B cell (primary cell): ENCODE measurements around the gene FHIT. TPM values are rescaled to one million over a fixed set of nuclear protein-coding genes. Genes with fewer than 3 reads are reported as not detected.
A peak's percentile ranks its signal among the peaks of the same experiment; 100 is the strongest.

Experiments used
- ATAC-seq: fragments of 200-7000 bp; cut with Tn5 transposase; one replicate; pipeline ENCODE4 v1.10.0; 2021; ENCODE audit warnings: low read depth, mild to moderate bottlenecking, moderate number of reproducible peaks, moderate library complexity
- CTCF ChIA-PET: fragments of 350-600 bp; sonication (Branson Sonifier 250); formaldehyde crosslinking; loops from one replicate; lab custom pipeline; 2021; ENCODE audit warnings: antibody characterized with exemption, inconsistent platforms; lab: Charles Lee
- POLR2A ChIA-PET: fragments of 350-600 bp; sonication (Branson Sonifier 250); formaldehyde crosslinking; loops from one replicate; lab custom pipeline; 2021; ENCODE audit warnings: antibody characterized with exemption; lab: Charles Lee
- DNase-seq: peaks from one replicate; pipeline ENCODE4 v3.0.0; 2013
- H2AFZ ChIP-seq: 2 replicates; pipeline ENCODE4 v1.6.1; 2012; ENCODE audit warnings: mild to moderate bottlenecking, low read depth, low read length; ENCODE audit not compliant: insufficient read depth, poor library complexity, severe bottlenecking
- H3K27ac ChIP-seq, 2 donors: 1 replicate in 1 of 2; 2 replicates in 1 of 2; pipeline ENCODE4 v1.5.1; 2012 to 2013; ENCODE audit warnings: low read length in 2 of 2, mild to moderate bottlenecking in 2 of 2, moderate library complexity in 1 of 2
- H3K27me3 ChIP-seq, 4 experiments: fragments of 200-600 bp in 1 of 4; sonication (generic) in 1 of 4; replicated peaks in 1 of 4; 1 replicate in 2 of 4; 2 replicates in 2 of 4; pipeline versions ENCODE4 v1.6.1 to v1.7.0; 2013 to 2016; ENCODE audit warnings: low read length in 3 of 4, mild to moderate bottlenecking in 2 of 4, mixed read lengths in 1 of 4, moderate library complexity in 1 of 4; ENCODE audit not compliant: insufficient read depth in 4 of 4, control insufficient read depth in 3 of 4; ENCODE audit errors: control extremely low read depth in 1 of 4
- H3K36me3 ChIP-seq, 2 experiments: replicated peaks in 1 of 2; 1 replicate in 1 of 2; 2 replicates in 1 of 2; pipeline versions ENCODE4 v1.6.1 to v1.7.1; 2013; ENCODE audit warnings: low read length in 1 of 2; ENCODE audit not compliant: insufficient read depth in 2 of 2, control insufficient read depth in 1 of 2; ENCODE audit errors: control extremely low read depth in 1 of 2, extremely low read depth in 1 of 2
- H3K4me1 ChIP-seq, 2 donors: fragments of 200-600 bp in 1 of 2; sonication (generic) in 1 of 2; 1 replicate in 1 of 2; 2 replicates in 1 of 2; pipeline versions ENCODE4 v1.5.1 to v1.6.1; 2013 to 2017; ENCODE audit warnings: low read length in 2 of 2; ENCODE audit not compliant: control insufficient read depth in 2 of 2, insufficient read depth in 2 of 2
- H3K4me2 ChIP-seq: replicated peaks from 2 replicates; pipeline ENCODE3; 2012; ENCODE audit warnings: mild to moderate bottlenecking, low read depth, low read length; ENCODE audit not compliant: poor library complexity, severe bottlenecking
- H3K4me3 ChIP-seq, 5 experiments: fragments of 200-600 bp in 1 of 5; sonication (generic) in 1 of 5; 1 replicate in 3 of 5; 2 replicates in 2 of 5; pipeline versions ENCODE4 v1.5.1 to v1.7.0; 2011 to 2016; ENCODE audit warnings: low read length in 4 of 5, mild to moderate bottlenecking in 4 of 5, low read depth in 2 of 5, control low read depth in 1 of 5, moderate library complexity in 1 of 5; ENCODE audit not compliant: insufficient read depth in 1 of 5; ENCODE audit errors: control extremely low read depth in 1 of 5, extremely low read depth in 1 of 5
- H3K79me2 ChIP-seq: fragments of 200-600 bp; sonication (generic); one replicate; pipeline ENCODE4 v1.6.0; 2016; ENCODE audit warnings: low read length; ENCODE audit not compliant: control insufficient read depth, insufficient read depth
- H3K9ac ChIP-seq: fragments of 200-600 bp; sonication (generic); 2 replicates; pipeline ENCODE4 v1.6.1; 2017; ENCODE audit warnings: mild to moderate bottlenecking, low read length, moderate library complexity
- H3K9me3 ChIP-seq, 3 donors: one replicate each; pipeline versions ENCODE4 v1.6.1 to v1.7.1; 2013; ENCODE audit warnings: low read length in 2 of 3; ENCODE audit not compliant: control insufficient read depth in 2 of 3, insufficient read depth in 1 of 3; ENCODE audit errors: control extremely low read depth in 1 of 3
- H4K20me1 ChIP-seq: 2 replicates; pipeline ENCODE4 v1.6.0; 2012; ENCODE audit warnings: mild to moderate bottlenecking, low read length; ENCODE audit not compliant: insufficient read depth, control insufficient read depth, poor library complexity, severe bottlenecking
- H3K27ac Mint-ChIP-seq: one replicate; pipeline ENCODE4 v1.8.0; 2021; ENCODE audit warnings: mixed read lengths
- H3K27me3 Mint-ChIP-seq: one replicate; pipeline ENCODE4 v1.8.0; 2021; ENCODE audit warnings: mixed read lengths
- H3K4me1 Mint-ChIP-seq: one replicate; pipeline ENCODE4 v1.8.0; 2021; ENCODE audit warnings: mixed read lengths
- H3K4me3 Mint-ChIP-seq: one replicate; pipeline ENCODE4 v1.8.0; 2021; ENCODE audit warnings: mixed read lengths
- H3K9me3 Mint-ChIP-seq: one replicate; pipeline ENCODE4 v1.8.0; 2022; ENCODE audit warnings: mixed read lengths; ENCODE audit not compliant: insufficient read depth
- CTCF ChIP-seq: fragments of 200-600 bp; IDR thresholded peaks from one replicate; pipeline ENCODE4 v1.8.0; 2022; ENCODE audit warnings: antibody characterized with exemption, mild to moderate bottlenecking
- EZH2 ChIP-seq: IDR thresholded peaks from 2 replicates; pipeline ENCODE4 v1.6.1; 2012; ENCODE audit warnings: borderline replicate concordance, low read depth, mild to moderate bottlenecking, moderate library complexity, low read length; ENCODE audit not compliant: insufficient read depth, poor library complexity, severe bottlenecking
- WGBS: methylation state at CpG from one replicate; pipeline ENCODE4 v1.1.5; 2013; ENCODE audit warnings: missing lambda C conversion rate; ENCODE audit not compliant: insufficient coverage; 5-methylcytosine and 5-hydroxymethylcytosine counted together
- intact Hi-C: fragments of 100-400 bp; cut with micrococcal nuclease; formaldehyde crosslinking; loops from one replicate; pipeline ENCODE4 v1.10.0; 2022
- polyA plus RNA-seq: library from polyadenylated mRNA; depleted of rRNA; stranded (reverse); fragments of >200 nt; gene quantifications from 2 replicates; pipeline ENCODE4 v1.2.3, GENCODE V29; 2012
- total RNA-seq, 2 donors: library from RNA; stranded (reverse); fragments of 120-200 nt in 1 of 2; gene quantifications; 1 replicate in 1 of 2; 2 replicates in 1 of 2; pipeline versions ENCODE4 v1.2.3 to v1.2.4, GENCODE V29; 2013 to 2022

The FHIT gene
- total and polyA plus RNA-seq, 2 donors (not counting 1 experiment from before 2014, with no cell fraction given): 1.7 to 7.8 TPM

- H3K4me3 ChIP-seq: no peak overlapping the region
- no peaks in the 10 kb centered on the region for H4K20me1 ChIP-seq
- no CpG with 5 or more reads among the region's 1 CpG for WGBS
- Mint-ChIP-seq H3K27me3 (no peaks in the 10 kb centered on the region), H3K4me3 (no peak overlapping the region), H3K9me3 (no peaks in the 10 kb centered on the region), H3K4me1 (peaks cover 8% of the 10 kb centered on the region), H3K27ac (peak overlapping the region; percentile 62)
- ATAC-seq (peak; percentile 91), DNase-seq (peak; percentile 60)
- intact Hi-C loops: loop anchor here (2.0 kb wide), 1 partner anchor 746 kb away; the partner anchor contains the start of gene FHIT
- H3K4me2 ChIP-seq: no peak overlapping the region
- H3K27me3 ChIP-seq: no peaks in the 10 kb centered on the region
- peaks cover 5 to 8% of the 10 kb centered on the region in 2 donors for H3K4me1 ChIP-seq
- no peak overlapping the region for H2AFZ ChIP-seq
- H3K27ac ChIP-seq: peak overlapping the region in 1 of 2 donors; percentile 24
- POLR2A ChIA-PET: no interaction called here
- CTCF ChIA-PET: no interaction called here
- H3K79me2 ChIP-seq: no peaks in the 10 kb centered on the region
- H3K9me3 ChIP-seq: peaks cover 0 to 1% (median 0%) of the 10 kb centered on the region in 3 donors
- no peak overlapping the region for H3K9ac ChIP-seq
- TF ChIP-seq EZH2 (no peak), CTCF (no peak)
- peaks cover 0 to 2% of the 10 kb centered on the region in 2 experiments for H3K36me3 ChIP-seq
Measured at GRCh38 chr3:60504827-60505457, 746.3 kb downstream of the FHIT start.

- H4K20me1 ChIP-seq: no peaks in the 10 kb centered on the region
Measured at GRCh38 chr3:60501314-60501713, 749.9 kb downstream of the FHIT start.

More at GRCh38 chr3:60501314-60501713, 749.9 kb downstream of the FHIT start:
- Histone ChIP-seq H3K27me3 (no peaks in the 10 kb centered on the region), H3K79me2 (no peaks in the 10 kb centered on the region), H2AFZ (no peak overlapping the region), H3K36me3 (no peaks in the 10 kb centered on the region), H3K9ac (no peak overlapping the region), H3K4me3 (no peak overlapping the region), H3K27ac (no peak overlapping the region), H3K9me3 (peaks cover 0 to 2% (median 0%) of the 10 kb centered on the region in 3 donors), H3K4me2 (no peak overlapping the region), H3K4me1 (peaks cover 5 to 8% of the 10 kb centered on the region in 2 donors)
- intact Hi-C loops: no loop called here
- no peak for ATAC-seq
- no peak overlapping the region for H3K27ac Mint-ChIP-seq
- WGBS: 100% methylated on average over 2 of the region's 6 CpGs
- ChIA-PET CTCF (no interaction called here), POLR2A (no interaction called here)
- no peaks in the 10 kb centered on the region for H3K9me3 Mint-ChIP-seq
- no peak for TF ChIP-seq EZH2
- no peak for TF ChIP-seq CTCF
- no peak for DNase-seq
- H3K27me3 Mint-ChIP-seq: no peaks in the 10 kb centered on the region
- H3K4me3 Mint-ChIP-seq: no peak overlapping the region
- H3K4me1 Mint-ChIP-seq: peaks cover 8% of the 10 kb centered on the region
